Osteoblast (primary cell): ENCODE results near the gene LETM1. TPM values are rescaled to one million over a fixed set of nuclear protein-coding genes. Genes with fewer than 3 reads are reported as not detected.

Source experiments
- DNase-seq: peaks from one replicate; pipeline ENCODE4 v3.0.0; 2011; ENCODE audit warnings: low spot score, mixed read lengths; ENCODE audit not compliant: insufficient read length; ENCODE audit errors: missing footprints
- H2AFZ ChIP-seq: 2 replicates; pipeline ENCODE4 v1.6.0; 2011; ENCODE audit warnings: mild to moderate bottlenecking, low read length
- H3K27ac ChIP-seq: 2 replicates; pipeline ENCODE4 v1.5.1; 2011; ENCODE audit warnings: mild to moderate bottlenecking, low read depth, low read length, moderate library complexity
- H3K27me3 ChIP-seq: 2 replicates; pipeline ENCODE4 v1.6.0; 2012; ENCODE audit warnings: mild to moderate bottlenecking, control low read depth, inconsistent platforms, low read length, moderate library complexity; ENCODE audit not compliant: insufficient read depth
- H3K36me3 ChIP-seq: 2 replicates; pipeline ENCODE4 v1.5.1; 2011; ENCODE audit warnings: mild to moderate bottlenecking, low read length, control low read depth, moderate library complexity; ENCODE audit not compliant: insufficient read depth
- H3K4me1 ChIP-seq: 2 replicates; pipeline ENCODE4 v1.5.1; 2011; ENCODE audit warnings: mild to moderate bottlenecking, low read length, control low read depth, moderate library complexity; ENCODE audit not compliant: insufficient read depth
- H3K4me2 ChIP-seq: 2 replicates; pipeline ENCODE4 v1.6.0; 2011; ENCODE audit warnings: mild to moderate bottlenecking, low read length; ENCODE audit not compliant: insufficient read depth
- H3K4me3 ChIP-seq: fragments of 200-600 bp; sonication (generic); 3 replicates; pipeline ENCODE4 v1.5.1; 2012; ENCODE audit warnings: mild to moderate bottlenecking, low read length, inconsistent platforms; ENCODE audit not compliant: insufficient read depth
- H3K79me2 ChIP-seq: 2 replicates; pipeline ENCODE4 v1.6.0; 2012; ENCODE audit warnings: mild to moderate bottlenecking, low read length, control low read depth, inconsistent platforms; ENCODE audit not compliant: insufficient read depth
- H3K9me3 ChIP-seq: 2 replicates; pipeline ENCODE4 v1.5.1; 2011; ENCODE audit warnings: low read depth, low read length, control low read depth
- H4K20me1 ChIP-seq: 2 replicates; pipeline ENCODE4 v1.6.0; 2012; ENCODE audit warnings: mild to moderate bottlenecking, low read length, control low read depth; ENCODE audit not compliant: insufficient read depth
- CTCF ChIP-seq: IDR thresholded peaks from 2 replicates; pipeline ENCODE4 v1.5.1; 2011; ENCODE audit warnings: mild to moderate bottlenecking, low read depth, low read length, moderate library complexity; ENCODE audit errors: extremely low read depth
- total RNA-seq: library from RNA; depleted of rRNA; stranded (reverse); fragments of >200 nt; gene quantifications from 2 replicates; pipeline ENCODE4 v1.2.3, GENCODE V29; 2012

LETM1 gene
- total RNA-seq, 1 donor = 75.3 TPM

- no peaks in the 10 kb centered on the region for H3K9me3 ChIP-seq
- peaks cover 86% of the 10 kb centered on the region for H3K79me2 ChIP-seq
- H4K20me1 ChIP-seq = peaks cover 31% of the 10 kb centered on the region
- H2AFZ ChIP-seq = no peak overlapping the region
- TF ChIP-seq CTCF = no peak
- H3K27me3 ChIP-seq = no peaks in the 10 kb centered on the region
- H3K27ac ChIP-seq = no peak overlapping the region
- no peak overlapping the region for H3K4me2 ChIP-seq
- H3K36me3 ChIP-seq = peaks cover 5% of the 10 kb centered on the region
- H3K4me1 ChIP-seq = peaks cover 22% of the 10 kb centered on the region
- DNase-seq = peak; percentile 26
- no peak overlapping the region for H3K4me3 ChIP-seq
Observed at GRCh38 chr4:1852904-1853623, 2.9 kb downstream of the LETM1 start.

- peaks cover 83% of the 10 kb centered on the region for H3K79me2 ChIP-seq
- H3K27ac ChIP-seq = peak overlapping the region; percentile 6
- peaks cover 29% of the 10 kb centered on the region for H4K20me1 ChIP-seq
- no peaks in the 10 kb centered on the region for H3K27me3 ChIP-seq
- peaks cover 13% of the 10 kb centered on the region for H3K4me1 ChIP-seq
- peaks cover 11% of the 10 kb centered on the region for H3K36me3 ChIP-seq
- DNase-seq = peak; percentile 82
- no peak overlapping the region for H3K4me2 ChIP-seq
- H3K4me3 ChIP-seq = no peak overlapping the region
- TF ChIP-seq CTCF = no peak
- no peaks in the 10 kb centered on the region for H3K9me3 ChIP-seq
- H2AFZ ChIP-seq = no peak overlapping the region
Observed at GRCh38 chr4:1851575-1852410, 4.2 kb downstream of the LETM1 start.

- H4K20me1 ChIP-seq = peaks cover 29% of the 10 kb centered on the region
Observed at GRCh38 chr4:1851160-1851559, 4.8 kb downstream of the LETM1 start.

More at GRCh38 chr4:1851160-1851559, 4.8 kb downstream of the LETM1 start:
- Histone ChIP-seq H3K27ac (no peak overlapping the region), H3K4me1 (peaks cover 12% of the 10 kb centered on the region), H3K36me3 (peaks cover 16% of the 10 kb centered on the region), H3K27me3 (no peaks in the 10 kb centered on the region), H3K4me2 (no peak overlapping the region), H3K9me3 (no peaks in the 10 kb centered on the region), H3K4me3 (no peak overlapping the region), H3K79me2 (peaks cover 81% of the 10 kb centered on the region), H2AFZ (no peak overlapping the region)
- TF ChIP-seq CTCF = no peak
- peak; percentile 81 for DNase-seq
